ENCODE measurements around the gene SPATA21.

Gene SPATA21

DNA sequence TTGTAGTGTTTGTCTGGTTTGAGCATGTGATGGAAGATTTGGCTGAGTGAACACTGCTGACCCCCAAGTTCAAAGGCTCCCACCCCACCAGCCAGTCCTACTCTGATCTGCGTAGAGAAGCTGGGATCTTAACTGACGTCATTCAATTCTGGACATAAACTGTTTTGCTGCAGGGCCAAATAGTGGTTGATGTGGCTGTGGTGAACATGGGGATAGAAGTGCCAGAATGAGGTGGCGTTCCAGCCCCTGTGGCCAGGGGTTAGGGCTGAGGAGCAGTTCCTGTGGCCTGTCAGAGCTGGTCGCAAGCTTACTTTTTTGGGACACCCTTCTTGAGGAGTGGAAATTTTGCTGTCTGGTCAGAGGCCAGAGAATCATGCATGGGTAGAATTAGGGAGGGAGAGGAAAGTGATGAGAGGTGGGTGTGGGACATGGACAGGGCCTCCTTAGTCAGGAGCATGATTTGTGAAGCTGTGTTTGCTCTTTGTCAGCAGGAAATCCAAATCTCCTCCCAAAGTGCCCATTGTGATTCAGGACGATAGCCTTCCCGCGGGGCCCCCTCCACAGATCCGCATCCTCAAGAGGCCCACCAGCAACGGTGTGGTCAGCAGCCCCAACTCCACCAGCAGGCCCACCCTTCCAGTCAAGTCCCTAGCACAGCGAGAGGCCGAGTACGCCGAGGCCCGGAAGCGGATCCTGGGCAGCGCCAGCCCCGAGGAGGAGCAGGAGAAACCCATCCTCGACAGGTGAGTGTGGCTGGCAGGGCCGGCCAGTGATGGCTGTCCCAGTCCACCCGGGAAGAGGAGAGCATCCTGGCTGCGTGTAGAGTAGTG lies 44.3 kb downstream of the SPATA21 start:
- no peak for DNase-seq (ENCODE audit: low spot score)
- TF ChIP-seq, protein P1, sequence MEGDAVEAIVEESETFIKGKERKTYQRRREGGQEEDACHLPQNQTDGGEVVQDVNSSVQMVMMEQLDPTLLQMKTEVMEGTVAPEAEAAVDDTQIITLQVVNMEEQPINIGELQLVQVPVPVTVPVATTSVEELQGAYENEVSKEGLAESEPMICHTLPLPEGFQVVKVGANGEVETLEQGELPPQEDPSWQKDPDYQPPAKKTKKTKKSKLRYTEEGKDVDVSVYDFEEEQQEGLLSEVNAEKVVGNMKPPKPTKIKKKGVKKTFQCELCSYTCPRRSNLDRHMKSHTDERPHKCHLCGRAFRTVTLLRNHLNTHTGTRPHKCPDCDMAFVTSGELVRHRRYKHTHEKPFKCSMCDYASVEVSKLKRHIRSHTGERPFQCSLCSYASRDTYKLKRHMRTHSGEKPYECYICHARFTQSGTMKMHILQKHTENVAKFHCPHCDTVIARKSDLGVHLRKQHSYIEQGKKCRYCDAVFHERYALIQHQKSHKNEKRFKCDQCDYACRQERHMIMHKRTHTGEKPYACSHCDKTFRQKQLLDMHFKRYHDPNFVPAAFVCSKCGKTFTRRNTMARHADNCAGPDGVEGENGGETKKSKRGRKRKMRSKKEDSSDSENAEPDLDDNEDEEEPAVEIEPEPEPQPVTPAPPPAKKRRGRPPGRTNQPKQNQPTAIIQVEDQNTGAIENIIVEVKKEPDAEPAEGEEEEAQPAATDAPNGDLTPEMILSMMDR (IDR thresholded peaks at IDR 0.05; ENCODE audit: extremely low read depth, missing control alignments), result no peak

DNA sequence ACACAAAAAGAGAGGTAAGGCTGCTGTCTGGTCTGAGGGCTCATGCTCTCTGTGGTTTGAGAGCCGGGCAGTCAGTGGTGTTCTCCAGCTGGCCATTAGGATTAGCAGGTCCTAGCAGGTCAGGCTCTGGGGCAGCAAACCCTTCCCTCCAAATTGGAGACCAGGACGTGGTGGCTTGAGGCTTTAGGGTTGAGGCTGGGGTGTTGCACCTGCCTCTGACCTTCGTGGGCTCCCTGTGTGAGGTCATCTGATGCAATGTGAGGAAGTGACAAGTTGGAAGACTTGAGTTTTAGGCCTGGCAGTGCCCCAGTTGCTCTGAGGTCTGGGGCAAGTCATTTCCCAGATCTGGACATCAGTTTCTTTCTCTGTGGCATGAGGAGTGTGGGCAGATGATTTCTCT lies 45.8 kb downstream of the SPATA21 start:
- TF ChIP-seq, protein P1 (IDR thresholded peaks at IDR 0.05; ENCODE audit: extremely low read depth, missing control alignments), result no peak
- DNase-seq (ENCODE audit: low spot score), result no peak

DNA sequence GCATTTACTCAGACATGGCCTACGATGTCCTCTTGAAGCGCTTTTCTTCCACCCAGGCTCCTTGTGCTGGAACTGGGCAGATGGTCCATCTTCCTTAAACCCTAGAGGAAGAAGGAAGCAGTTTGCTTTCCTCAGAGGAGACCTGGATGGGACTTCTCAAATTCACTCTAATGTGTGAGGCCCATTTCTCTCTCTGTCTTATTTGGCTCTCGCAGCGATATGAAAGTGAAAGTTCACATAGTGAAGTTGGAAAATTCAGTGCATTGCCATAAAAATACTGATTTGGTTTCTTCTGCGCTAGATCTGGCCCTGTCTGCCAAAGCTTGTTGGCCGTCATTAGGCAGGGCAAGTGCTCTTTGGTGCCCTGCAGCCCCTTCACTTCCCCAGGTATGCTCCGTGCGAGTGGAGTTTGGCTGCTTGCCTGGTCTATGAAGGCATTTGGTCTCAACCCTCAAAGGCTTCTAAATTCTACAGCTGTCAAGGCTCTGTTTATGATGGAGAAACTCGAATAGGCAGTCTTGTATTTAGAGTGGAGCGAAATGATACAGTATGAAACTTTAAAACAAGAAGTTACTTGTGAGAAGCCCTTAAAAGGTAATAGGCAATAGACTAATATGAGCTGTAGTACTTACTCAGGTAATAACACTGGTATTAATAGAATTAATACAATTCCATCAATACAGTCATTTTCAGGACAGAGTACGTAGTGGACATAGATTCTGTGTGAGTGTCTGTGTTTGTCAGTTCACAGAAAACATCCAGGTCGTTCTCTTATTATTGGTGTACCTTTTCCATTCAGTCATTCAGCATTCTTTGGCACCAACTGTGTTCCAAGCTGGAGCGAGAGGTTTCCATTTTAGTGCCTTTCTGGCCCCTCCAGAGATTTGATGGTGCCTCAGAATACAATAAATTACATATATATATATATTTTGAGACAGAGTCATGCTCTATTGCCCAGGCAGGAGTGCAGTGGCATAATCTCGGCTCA lies 49.7 kb downstream of the SPATA21 start:
- TF ChIP-seq, protein P1 (IDR thresholded peaks at IDR 0.05; ENCODE audit: extremely low read depth, missing control alignments), result no peak
- DNase-seq (ENCODE audit: low spot score), result peak; percentile 31

DNA sequence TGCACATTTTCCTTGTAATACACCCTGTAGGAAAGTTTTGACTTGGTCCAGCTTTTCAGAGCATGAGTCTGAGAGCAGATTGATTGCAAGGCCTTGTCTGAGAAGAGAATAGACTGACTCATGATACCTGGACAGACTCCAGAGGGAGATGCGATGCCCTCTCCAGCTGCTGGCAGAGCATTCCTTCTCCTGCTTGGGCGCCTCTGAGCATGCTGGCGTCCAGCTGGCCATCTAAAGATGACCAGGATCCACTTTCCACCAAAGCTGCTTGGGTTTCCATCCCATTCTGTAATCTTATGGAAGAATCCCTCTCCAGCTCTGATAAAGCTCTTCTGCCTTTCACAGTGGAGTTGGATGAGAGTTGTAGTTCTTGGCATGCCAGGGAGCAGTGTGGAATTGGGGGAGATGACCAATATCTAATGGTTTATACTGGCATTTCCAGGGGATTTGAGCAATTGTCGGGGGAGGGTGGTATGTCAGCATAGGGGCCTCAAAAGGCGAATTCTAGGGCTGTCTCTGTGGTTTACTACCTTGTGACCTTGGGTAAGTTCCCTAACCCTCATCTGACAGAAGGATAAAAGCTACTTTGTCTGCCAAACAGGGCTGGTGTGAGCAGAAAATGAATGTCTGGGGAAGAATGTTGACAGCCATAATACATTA lies 50.6 kb downstream of the SPATA21 start:
- no peak for DNase-seq (ENCODE audit: low spot score)
- TF ChIP-seq, protein P1 (IDR thresholded peaks at IDR 0.05; ENCODE audit: extremely low read depth, missing control alignments), result no peak

DNA sequence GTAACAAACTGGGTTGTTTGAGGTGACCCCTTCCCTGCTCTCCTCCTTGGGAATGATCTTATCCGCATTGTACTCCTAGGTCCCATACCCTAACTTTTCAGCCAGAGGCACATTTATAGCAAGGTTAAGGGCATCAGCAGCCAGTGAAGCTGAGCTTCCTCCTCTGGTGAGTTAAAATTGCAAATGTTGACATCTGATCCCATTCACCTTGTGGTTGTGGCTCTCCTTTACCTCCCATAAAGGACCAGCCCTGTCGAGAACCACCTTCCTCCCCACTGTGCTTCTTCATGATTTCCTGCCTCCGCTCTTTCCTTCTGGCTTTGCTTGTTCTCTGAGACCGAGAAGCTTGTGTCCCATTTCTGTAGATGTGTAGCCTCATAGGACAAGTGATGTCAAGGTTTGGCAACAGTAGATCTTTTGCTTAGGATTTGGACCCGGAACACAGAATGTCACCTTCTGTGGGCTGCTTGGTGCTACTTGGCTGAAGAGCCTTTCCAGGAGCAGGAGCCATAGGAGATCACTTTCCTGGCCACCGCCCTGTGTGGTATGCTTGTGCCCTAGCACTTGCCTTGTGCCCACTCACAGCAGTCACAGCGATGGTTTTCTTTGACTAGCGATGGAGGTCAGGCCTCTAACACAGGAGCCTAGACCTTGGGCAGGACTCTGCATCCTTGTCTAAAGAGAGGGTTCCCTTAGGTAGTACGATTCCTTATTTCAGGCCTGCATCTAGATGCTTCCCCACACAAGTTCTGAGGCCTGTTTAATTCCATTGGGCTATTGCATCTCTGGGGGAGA lies 51.4 kb downstream of the SPATA21 start:
- DNase-seq (ENCODE audit: low spot score), result no peak
- TF ChIP-seq, protein P1 (IDR thresholded peaks at IDR 0.05; ENCODE audit: extremely low read depth, missing control alignments), result no peak

DNA sequence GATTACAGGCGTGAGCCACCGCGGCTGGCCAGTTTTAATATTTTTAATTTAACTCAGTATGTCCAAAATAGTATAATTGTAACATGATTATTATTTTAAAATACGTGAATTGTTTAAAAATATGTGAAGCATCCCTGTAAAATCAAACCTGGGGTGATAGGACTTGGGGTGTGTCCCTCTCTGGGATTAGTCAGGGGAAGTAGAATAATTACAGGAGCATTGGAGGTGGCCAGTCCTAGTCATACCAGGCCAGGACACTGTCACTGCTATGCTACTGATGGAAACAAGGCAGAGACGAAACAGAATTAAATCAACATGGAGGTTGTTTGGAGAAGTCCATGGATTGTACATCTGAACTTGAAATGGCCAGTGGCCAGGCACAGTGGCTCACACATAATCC lies 53.3 kb downstream of the SPATA21 start:
- DNase-seq (ENCODE audit: low spot score), result no peak
- TF ChIP-seq, protein P1 (IDR thresholded peaks at IDR 0.05; ENCODE audit: extremely low read depth, missing control alignments), result no peak

All from GM20000 (cell line).